T47D (cell line): ENCODE data around the gene FBXL12.
"Not testable (repeated sequence)": the region's sequence is repeated elsewhere in the genome, so short reads cannot be mapped to it uniquely, and the experiment has no call there.

Source experiments
- DNase-seq, 2 experiments: peaks; one replicate each; pipeline versions ENCODE4 v3.0.0 to v3.0.0-alpha.2; 2011 to 2012; ENCODE audit warnings: low read depth in 1 of 2, low spot score in 1 of 2
- JUND ChIP-seq: IDR thresholded peaks from 2 replicates; pipeline ENCODE4 v1.6.1; 2012; ENCODE audit warnings: low read depth
- in situ Hi-C: cut with HindIII; loops from 2 replicates; pipeline ENCODE4 v1.10.0; 2016; ENCODE audit warnings: low sequenced_read_pairs, low pct_unique_long_range_greater_than_20kb

FBXL12 gene

DNA sequence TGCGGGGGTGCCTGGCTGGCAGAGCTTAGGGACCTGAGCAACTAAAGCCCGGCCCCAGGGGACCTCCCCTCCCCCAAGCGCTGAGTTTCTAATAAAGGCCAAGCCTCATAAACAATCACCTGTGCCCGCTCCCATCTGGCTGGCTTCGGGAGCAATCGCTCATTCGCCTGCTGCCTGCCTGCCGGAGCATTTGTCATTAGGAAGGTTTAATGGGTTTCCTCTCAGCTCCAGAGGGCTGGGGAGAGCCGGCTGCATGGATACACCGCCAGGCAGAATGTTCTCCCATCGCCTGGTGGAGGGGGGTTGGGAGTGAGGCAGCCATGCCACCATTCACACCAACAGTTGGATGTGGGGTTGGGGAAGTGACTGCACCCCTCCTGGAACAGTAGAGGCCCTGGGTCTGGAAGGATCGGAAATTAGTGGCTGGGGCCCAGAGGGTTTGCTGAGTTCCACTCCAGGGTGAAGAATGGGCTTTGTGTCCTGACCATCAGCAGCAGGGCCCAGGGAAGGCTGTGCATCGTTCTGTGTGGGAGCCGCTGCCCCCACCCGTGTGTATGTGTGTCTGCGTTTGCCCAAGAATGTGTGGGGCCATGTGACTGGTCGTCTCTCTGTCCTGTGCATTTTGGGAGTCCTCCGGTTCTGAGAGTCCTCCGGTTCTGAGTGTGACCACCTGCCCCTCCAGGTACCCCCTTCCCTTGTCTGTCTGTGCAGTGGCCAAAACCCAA is 31.5 kb upstream of the FBXL12 start:
- no peak for TF ChIP-seq JUND
- in situ Hi-C loops = no loop called here
- DNase-seq = no peak

DNA sequence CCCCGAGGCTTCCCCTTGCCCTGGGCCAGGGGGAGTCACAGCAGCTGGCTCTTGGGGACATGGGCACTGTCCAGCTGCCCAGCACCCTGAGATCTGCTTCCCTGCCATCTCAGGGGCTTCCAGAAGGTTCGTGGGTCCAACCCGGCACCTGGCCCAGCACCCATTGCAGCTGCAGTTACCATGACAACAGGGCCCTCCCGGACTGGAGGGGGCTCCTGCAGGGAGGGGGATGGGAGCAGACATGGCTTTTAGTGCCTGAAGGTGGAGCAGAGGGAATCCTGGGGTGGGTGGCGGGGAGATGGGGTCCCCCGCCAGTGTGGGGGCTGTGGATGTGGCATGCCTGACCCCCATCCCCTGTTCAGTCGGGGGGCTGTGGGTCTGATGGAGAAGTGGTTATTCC is 30.9 kb upstream of the FBXL12 start:
- in situ Hi-C loops = no loop called here
- no peak for DNase-seq
- TF ChIP-seq JUND = no peak

DNA sequence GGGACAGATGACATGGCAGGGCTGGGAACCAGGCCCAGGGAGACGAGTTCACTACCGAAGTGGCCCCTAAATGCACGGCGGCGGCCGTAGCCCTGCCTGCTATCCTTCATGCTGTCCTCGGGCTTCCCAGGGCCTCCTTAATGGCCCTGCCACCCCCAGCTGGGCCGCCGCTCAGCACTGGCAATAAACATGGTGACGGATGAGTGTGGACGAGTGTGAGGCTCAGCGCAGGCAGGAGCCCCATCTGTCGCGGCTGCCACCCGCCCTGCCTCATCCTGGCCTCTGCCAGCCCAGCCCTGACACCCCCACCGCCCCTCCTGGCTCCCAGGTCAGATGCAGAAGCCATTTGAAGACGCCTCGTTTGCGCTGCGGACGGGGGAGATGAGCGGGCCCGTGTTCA is 29.9 kb upstream of the FBXL12 start:
- DNase-seq = no peak
- in situ Hi-C loops = no loop called here
- TF ChIP-seq JUND = no peak

- no peak for TF ChIP-seq JUND
- in situ Hi-C loops = no loop called here
- DNase-seq = no peak
Observed at GRCh38 chr19:9848060-9848459, 29.2 kb upstream of the FBXL12 start.

- peak; percentile 59 to 62 for DNase-seq
- no peak for TF ChIP-seq JUND
- in situ Hi-C loops = no loop called here
Observed at GRCh38 chr19:9847087-9847671, 28.3 kb upstream of the FBXL12 start.

- DNase-seq, in situ Hi-C loops: not testable (repeated sequence)
Observed at GRCh38 chr19:9843626-9844273, 24.9 kb upstream of the FBXL12 start.

GRCh38 chr19:9842834-9843625 is 24.2 kb upstream of the FBXL12 start:
- in situ Hi-C loops = no loop called here
- TF ChIP-seq JUND = no peak
- no peak for DNase-seq

DNA sequence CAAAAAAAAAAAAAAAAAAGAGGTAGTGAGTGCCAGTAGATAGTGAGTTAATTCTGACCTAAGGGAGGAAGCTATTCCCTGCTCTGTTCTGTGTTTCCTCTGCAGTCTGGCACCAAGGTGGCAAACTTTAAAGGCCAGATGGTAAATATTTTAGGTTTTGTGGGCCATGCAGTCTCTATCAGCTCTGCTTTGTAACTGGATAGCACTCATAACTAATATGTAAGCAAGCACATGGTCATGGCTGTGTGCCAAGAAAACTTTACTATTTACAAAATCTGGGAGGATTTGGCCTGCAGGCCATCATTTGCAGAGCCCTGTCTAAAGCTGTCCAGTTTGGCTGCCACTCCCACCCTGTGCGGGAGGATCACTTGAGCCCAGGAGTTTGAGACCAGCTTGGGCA is 20.5 kb upstream of the FBXL12 start:
- TF ChIP-seq JUND = no peak
- DNase-seq = no peak
- in situ Hi-C loops = no loop called here

- in situ Hi-C loops = no loop called here
- no peak for DNase-seq
- TF ChIP-seq JUND = no peak
Observed at GRCh38 chr19:9838324-9838723, 19.4 kb upstream of the FBXL12 start.

- peak in 1 of 2 experiments; percentile 39 for DNase-seq
- no peak for TF ChIP-seq JUND
- in situ Hi-C loops = no loop called here
Observed at GRCh38 chr19:9836021-9836420, 17.1 kb upstream of the FBXL12 start.

DNA sequence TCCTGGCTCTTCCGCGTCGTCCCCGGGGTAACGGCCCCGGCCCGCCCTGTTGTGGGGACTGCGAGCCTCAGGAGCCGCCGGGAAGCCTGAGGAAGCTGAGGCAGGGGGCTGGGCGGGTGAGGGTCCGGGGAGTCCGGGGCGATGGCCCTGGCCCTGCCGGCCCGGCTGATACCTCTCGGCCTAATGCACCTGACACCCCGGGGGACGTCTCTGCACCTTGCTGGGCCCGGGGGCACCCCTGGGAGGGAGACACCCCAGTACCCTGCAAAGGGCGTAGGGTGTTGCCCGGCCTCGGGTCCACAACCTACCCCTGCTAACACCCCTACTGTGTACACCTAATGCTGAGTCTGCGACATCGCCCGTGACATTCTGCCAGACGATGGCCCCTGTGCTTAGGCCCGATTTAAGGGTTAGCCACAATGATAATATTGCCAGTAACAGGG is 16.6 kb upstream of the FBXL12 start:
- in situ Hi-C loops = no loop called here
- no peak for DNase-seq

DNA sequence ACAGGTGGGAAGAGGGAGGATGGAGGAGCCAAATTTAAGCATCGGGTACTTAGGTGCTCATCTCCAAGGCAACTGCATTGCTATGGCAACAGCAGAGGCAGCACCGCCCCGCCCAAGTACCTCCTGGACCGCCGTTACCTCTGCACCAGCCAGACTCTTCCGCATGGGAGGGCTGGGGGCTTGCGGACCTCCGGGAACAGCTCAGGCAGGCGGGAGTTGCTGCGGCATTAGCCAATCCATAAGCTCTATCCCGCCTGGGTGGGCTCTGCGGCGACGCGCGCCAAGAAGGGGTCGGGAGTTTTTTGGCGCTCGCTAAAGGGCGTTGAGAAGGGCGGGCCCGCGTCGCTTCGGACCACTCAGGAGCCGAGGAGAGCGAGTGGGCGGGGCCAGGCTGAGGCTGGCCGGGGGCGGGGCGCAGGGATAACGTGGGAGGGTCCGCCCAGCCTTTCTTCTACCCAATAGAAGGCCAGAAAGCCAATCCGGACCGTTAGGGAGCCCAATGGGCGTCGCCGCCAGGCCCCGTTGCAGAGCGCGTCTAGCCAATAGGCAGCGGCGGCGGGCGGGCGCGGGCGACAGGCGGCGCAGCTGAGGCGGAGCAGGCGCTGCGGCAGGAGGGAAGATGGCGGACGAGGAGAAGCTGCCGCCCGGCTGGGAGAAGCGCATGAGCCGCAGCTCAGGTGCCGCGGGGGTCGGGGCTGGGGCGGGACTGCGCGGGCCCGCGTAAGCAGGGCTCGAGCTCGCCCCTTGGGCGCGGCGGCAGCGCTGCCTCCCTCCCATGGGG is 16.0 kb upstream of the FBXL12 start, which contains the start of gene PIN1:
TSS of gene PIN1 (plus strand) at position 593 of the 781 bp plus-strand sequence. CDS start at position 620, 27 bp downstream.
- DNase-seq = peak; percentile 95 to 98
- TF ChIP-seq JUND = no peak
- in situ Hi-C loops = no loop called here

More for the DNA sequence above, 16.6 kb upstream of the FBXL12 start:
- no peak for TF ChIP-seq JUND
